ENCODE results near the gene U2AF2. TPM values are rescaled to one million over a fixed set of nuclear protein-coding genes. Genes with fewer than 3 reads are reported as not detected.

Gene U2AF2
- total and polyA plus RNA-seq, 9 of the 15 experiments (the other 6 are each of a cell fraction or from before 2014, with no cell fraction given), result 3.0 to 331 (median 157) TPM

DNA sequence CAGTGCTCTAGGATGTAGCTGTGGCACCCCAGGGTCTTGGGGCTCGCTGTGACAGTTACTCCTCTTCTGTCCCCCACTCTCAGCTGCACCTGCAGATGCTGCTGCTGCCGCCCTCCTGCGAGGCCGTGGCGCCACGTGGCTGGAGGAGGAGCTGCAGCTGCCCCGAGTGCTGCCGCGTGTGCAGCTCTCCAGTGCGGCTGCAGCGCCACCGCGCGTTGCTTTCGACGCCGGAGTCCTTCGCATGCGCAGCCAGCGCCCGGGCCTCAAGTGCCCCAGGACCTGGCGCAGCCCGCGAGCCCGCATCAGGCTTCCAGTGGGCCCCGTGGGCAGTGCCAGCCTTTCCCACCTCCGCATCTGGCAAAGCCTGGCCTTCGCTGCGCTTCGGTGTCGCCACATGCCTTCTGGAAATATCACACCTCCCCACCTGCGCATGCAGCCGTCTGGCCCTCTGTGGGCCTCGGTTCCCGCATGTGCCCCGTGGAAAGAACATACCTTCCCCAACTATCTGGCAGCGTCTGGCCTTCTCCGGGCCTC is 14.7 kb upstream of the U2AF2 start (continued):
- TF ChIP-seq, protein P1, sequence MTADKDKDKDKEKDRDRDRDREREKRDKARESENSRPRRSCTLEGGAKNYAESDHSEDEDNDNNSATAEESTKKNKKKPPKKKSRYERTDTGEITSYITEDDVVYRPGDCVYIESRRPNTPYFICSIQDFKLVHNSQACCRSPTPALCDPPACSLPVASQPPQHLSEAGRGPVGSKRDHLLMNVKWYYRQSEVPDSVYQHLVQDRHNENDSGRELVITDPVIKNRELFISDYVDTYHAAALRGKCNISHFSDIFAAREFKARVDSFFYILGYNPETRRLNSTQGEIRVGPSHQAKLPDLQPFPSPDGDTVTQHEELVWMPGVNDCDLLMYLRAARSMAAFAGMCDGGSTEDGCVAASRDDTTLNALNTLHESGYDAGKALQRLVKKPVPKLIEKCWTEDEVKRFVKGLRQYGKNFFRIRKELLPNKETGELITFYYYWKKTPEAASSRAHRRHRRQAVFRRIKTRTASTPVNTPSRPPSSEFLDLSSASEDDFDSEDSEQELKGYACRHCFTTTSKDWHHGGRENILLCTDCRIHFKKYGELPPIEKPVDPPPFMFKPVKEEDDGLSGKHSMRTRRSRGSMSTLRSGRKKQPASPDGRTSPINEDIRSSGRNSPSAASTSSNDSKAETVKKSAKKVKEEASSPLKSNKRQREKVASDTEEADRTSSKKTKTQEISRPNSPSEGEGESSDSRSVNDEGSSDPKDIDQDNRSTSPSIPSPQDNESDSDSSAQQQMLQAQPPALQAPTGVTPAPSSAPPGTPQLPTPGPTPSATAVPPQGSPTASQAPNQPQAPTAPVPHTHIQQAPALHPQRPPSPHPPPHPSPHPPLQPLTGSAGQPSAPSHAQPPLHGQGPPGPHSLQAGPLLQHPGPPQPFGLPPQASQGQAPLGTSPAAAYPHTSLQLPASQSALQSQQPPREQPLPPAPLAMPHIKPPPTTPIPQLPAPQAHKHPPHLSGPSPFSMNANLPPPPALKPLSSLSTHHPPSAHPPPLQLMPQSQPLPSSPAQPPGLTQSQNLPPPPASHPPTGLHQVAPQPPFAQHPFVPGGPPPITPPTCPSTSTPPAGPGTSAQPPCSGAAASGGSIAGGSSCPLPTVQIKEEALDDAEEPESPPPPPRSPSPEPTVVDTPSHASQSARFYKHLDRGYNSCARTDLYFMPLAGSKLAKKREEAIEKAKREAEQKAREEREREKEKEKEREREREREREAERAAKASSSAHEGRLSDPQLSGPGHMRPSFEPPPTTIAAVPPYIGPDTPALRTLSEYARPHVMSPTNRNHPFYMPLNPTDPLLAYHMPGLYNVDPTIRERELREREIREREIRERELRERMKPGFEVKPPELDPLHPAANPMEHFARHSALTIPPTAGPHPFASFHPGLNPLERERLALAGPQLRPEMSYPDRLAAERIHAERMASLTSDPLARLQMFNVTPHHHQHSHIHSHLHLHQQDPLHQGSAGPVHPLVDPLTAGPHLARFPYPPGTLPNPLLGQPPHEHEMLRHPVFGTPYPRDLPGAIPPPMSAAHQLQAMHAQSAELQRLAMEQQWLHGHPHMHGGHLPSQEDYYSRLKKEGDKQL (CRISPR knock-in tag; IDR thresholded peaks at IDR 0.05; ENCODE audit: borderline replicate concordance), result peak; percentile 99
- no peak for TF ChIP-seq ZEB2 (IDR thresholded peaks at IDR 0.05)
- TF ChIP-seq BCL6 (CRISPR knock-in tag; IDR thresholded peaks at IDR 0.05), result no peak
- TF ChIP-seq HDGF (IDR thresholded peaks at IDR 0.05), result no peak
- TF ChIP-seq SMAD2 (IDR thresholded peaks at IDR 0.05; ENCODE audit: low read depth, low read length), result no peak
- TF ChIP-seq, protein P2, sequence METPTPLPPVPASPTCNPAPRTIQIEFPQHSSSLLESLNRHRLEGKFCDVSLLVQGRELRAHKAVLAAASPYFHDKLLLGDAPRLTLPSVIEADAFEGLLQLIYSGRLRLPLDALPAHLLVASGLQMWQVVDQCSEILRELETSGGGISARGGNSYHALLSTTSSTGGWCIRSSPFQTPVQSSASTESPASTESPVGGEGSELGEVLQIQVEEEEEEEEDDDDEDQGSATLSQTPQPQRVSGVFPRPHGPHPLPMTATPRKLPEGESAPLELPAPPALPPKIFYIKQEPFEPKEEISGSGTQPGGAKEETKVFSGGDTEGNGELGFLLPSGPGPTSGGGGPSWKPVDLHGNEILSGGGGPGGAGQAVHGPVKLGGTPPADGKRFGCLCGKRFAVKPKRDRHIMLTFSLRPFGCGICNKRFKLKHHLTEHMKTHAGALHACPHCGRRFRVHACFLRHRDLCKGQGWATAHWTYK (CRISPR knock-in tag; IDR thresholded peaks at IDR 0.05), result peak; percentile 87
- TF ChIP-seq, protein P3, sequence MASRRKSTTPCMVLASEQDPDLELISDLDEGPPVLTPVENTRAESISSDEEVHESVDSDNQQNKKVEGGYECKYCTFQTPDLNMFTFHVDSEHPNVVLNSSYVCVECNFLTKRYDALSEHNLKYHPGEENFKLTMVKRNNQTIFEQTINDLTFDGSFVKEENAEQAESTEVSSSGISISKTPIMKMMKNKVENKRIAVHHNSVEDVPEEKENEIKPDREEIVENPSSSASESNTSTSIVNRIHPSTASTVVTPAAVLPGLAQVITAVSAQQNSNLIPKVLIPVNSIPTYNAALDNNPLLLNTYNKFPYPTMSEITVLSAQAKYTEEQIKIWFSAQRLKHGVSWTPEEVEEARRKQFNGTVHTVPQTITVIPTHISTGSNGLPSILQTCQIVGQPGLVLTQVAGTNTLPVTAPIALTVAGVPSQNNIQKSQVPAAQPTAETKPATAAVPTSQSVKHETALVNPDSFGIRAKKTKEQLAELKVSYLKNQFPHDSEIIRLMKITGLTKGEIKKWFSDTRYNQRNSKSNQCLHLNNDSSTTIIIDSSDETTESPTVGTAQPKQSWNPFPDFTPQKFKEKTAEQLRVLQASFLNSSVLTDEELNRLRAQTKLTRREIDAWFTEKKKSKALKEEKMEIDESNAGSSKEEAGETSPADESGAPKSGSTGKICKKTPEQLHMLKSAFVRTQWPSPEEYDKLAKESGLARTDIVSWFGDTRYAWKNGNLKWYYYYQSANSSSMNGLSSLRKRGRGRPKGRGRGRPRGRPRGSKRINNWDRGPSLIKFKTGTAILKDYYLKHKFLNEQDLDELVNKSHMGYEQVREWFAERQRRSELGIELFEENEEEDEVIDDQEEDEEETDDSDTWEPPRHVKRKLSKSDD (conservative IDR thresholded peaks at IDR 0.05; ENCODE audit: low read length), result no peak
- no peak for TF ChIP-seq SRSF1 (IDR thresholded peaks at IDR 0.05; ENCODE audit: low read depth, low read length)
- peak; percentile 78 for TF ChIP-seq RBFOX2 (IDR thresholded peaks at IDR 0.05; ENCODE audit: low read depth, low read length)
- TF ChIP-seq, protein P4, sequence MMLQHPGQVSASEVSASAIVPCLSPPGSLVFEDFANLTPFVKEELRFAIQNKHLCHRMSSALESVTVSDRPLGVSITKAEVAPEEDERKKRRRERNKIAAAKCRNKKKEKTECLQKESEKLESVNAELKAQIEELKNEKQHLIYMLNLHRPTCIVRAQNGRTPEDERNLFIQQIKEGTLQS (IDR thresholded peaks at IDR 0.05), result no peak
- TF ChIP-seq, protein P4 (CRISPR knock-in tag; conservative IDR thresholded peaks at IDR 0.05), result 0 out of 2 replicates have a peak, but pooled peaks have one; percentile 79
- no peak for TF ChIP-seq KDM1A (IDR thresholded peaks at IDR 0.05)
- TF ChIP-seq CEBPB (tag; IDR thresholded peaks at IDR 0.05), result no peak
- no peak for TF ChIP-seq BRCA1 (IDR thresholded peaks at IDR 0.05)
- TF ChIP-seq BRCA1 (CRISPR knock-in tag; IDR thresholded peaks at IDR 0.05), result 0 out of 2 replicates have a peak, but pooled peaks have one; percentile 39
- TF ChIP-seq CBFA2T2 (conservative IDR thresholded peaks at IDR 0.05), result peak; percentile 32; the same call in 1 of the 2 replicates
- no peak for TF ChIP-seq GABPB2 (CRISPR knock-in tag; conservative IDR thresholded peaks at IDR 0.05)
- peak; percentile 48; the same call in 1 of the 2 replicates for TF ChIP-seq ELF4 (CRISPR knock-in tag; IDR thresholded peaks at IDR 0.05)
- peak; percentile 98 for TF ChIP-seq ZNF282 (CRISPR knock-in tag; IDR thresholded peaks at IDR 0.05)
- TF ChIP-seq GATAD2A (IDR thresholded peaks at IDR 0.05), result peak; percentile 10; the same call in 1 of the 2 replicates
- no peak for TF ChIP-seq ZFPM2 (CRISPR knock-in tag; IDR thresholded peaks at IDR 0.05)

Measured in K562 (cell line).